Measurements from ENCODE around the gene ULK4. TPM values are rescaled to one million over a fixed set of nuclear protein-coding genes. Genes with fewer than 3 reads are reported as not detected.
"Not testable (repeated sequence)": the region's sequence is repeated elsewhere in the genome, so short reads cannot be mapped to it uniquely, and the experiment has no call there.

ULK4 gene
- total RNA-seq, 1 donor, result 42.5 TPM

- H3K27me3 ChIP-seq (ENCODE audit: insufficient read depth, low read length), result no peaks in the 10 kb centered on the region
- H3K4me1 ChIP-seq (ENCODE audit: insufficient read depth, low read length), result no peaks in the 10 kb centered on the region
- H3K9me3 ChIP-seq (ENCODE audit: low read depth, low read length), result no peaks in the 10 kb centered on the region
- H3K4me3 ChIP-seq (ENCODE audit: low read length), result no peak overlapping the region
Observed at GRCh38 chr3:41649129-41649739, 312.7 kb downstream of the ULK4 start.

DNA sequence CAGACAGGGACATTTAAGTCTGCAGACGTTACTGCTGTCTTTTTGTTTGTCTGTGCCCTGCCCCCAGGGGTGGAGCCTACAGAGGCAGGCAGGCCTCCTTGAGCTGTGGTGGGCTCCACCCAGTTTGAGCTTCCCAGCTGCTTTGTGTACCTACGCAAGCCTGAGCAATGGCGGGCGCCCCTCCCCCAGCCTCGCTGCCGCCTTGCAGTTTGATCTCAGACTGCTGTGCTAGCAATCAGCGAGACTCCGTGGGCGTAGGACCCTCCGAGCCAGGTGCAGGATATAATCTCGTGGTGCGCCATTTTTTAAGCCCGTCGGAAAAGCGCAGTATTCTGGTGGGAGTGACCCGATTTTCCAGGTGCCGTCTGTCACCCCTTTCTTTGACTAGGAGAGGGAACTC, 314.2 kb downstream of the ULK4 start:
- H3K9me3 ChIP-seq (ENCODE audit: low read depth, low read length); H3K4me3 ChIP-seq (ENCODE audit: low read length); H3K4me1 ChIP-seq (ENCODE audit: insufficient read depth, low read length); H3K27me3 ChIP-seq (ENCODE audit: insufficient read depth, low read length): not testable (repeated sequence)

- Histone ChIP-seq H3K27me3 (ENCODE audit: insufficient read depth, low read length) (no peaks in the 10 kb centered on the region), H3K9me3 (ENCODE audit: low read depth, low read length) (no peaks in the 10 kb centered on the region), H3K4me3 (ENCODE audit: low read length) (no peak overlapping the region), H3K4me1 (ENCODE audit: insufficient read depth, low read length) (no peaks in the 10 kb centered on the region)
Observed at GRCh38 chr3:41640076-41640475, 321.8 kb downstream of the ULK4 start.

GRCh38 chr3:41638381-41638780, 323.5 kb downstream of the ULK4 start:
- H3K9me3 ChIP-seq (ENCODE audit: low read depth, low read length), result no peaks in the 10 kb centered on the region
- no peaks in the 10 kb centered on the region for H3K27me3 ChIP-seq (ENCODE audit: insufficient read depth, low read length)
- no peaks in the 10 kb centered on the region for H3K4me1 ChIP-seq (ENCODE audit: insufficient read depth, low read length)
- H3K4me3 ChIP-seq (ENCODE audit: low read length), result no peak overlapping the region

DNA sequence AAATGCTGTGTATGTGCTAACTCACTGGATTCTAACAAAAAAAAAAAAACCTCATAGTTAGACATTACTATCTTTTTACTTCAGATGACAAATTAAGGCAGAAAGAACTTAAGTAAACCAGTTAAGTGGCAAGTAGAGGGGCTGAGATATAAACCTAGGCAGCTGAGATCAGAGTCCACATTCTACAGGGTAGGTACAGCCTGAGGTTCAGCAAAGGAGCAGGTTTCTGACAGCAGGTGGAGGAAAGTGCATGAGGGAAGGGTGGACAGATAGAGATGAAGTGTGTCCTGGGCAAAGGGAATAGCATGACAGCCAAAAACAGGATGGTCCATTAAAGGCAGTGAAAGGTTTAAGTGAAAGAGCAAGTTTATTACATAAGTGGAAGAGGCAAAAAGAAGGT, 329.2 kb downstream of the ULK4 start:
- Histone ChIP-seq H3K9me3 (ENCODE audit: low read depth, low read length) (no peaks in the 10 kb centered on the region), H3K27me3 (ENCODE audit: insufficient read depth, low read length) (no peaks in the 10 kb centered on the region), H3K4me3 (ENCODE audit: low read length) (no peak overlapping the region)

DNA sequence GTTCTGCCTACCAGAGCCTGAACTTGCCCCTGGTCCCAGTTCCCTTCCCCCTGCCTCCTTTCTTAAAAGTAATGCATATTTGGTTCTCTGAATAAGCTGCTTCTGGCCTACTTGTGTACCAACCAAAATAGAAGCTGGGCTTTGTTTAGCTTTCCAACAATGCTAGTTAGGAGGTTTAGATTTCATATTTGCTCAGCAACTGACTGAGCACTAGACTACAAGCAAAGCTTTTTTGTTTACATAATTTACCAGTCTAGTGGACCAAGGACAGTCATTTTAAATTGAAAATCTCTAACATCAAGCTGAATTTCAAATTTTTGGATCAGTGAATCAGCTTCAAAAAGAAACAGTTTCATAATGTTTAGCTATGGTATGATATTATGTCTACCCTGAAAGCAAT, 331.2 kb downstream of the ULK4 start:
- Histone ChIP-seq H3K4me3 (ENCODE audit: low read length) (no peak overlapping the region), H3K9me3 (ENCODE audit: low read depth, low read length) (no peaks in the 10 kb centered on the region), H3K4me1 (ENCODE audit: insufficient read depth, low read length) (no peaks in the 10 kb centered on the region), H3K27me3 (ENCODE audit: insufficient read depth, low read length) (no peaks in the 10 kb centered on the region)

More for the DNA sequence above, 329.2 kb downstream of the ULK4 start:
- H3K4me1 ChIP-seq (ENCODE audit: insufficient read depth, low read length), result no peaks in the 10 kb centered on the region

GRCh38 chr3:41629986-41630385, 331.9 kb downstream of the ULK4 start:
- Histone ChIP-seq H3K27me3 (ENCODE audit: insufficient read depth, low read length) (no peaks in the 10 kb centered on the region), H3K4me1 (ENCODE audit: insufficient read depth, low read length) (no peaks in the 10 kb centered on the region), H3K9me3 (ENCODE audit: low read depth, low read length) (no peaks in the 10 kb centered on the region), H3K4me3 (ENCODE audit: low read length) (no peak overlapping the region)

DNA sequence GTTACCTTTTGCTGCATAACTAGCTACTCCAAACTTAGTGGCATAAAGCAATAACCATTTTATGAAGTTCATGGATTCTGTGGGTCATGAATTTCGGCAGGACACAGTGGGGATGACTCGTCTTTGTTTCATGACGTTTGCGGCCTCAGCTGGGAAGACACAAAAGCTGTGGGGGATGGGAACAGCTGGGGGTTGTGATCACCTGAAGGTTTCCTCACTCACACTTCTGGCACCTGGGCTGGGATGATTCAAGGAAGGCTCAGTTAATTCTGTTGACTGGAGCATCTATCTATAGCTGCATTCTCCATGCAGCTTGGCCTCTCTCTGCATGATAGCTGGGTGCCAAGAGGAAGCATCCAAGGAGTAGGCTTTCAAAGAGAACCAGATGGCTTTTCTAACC, 332.8 kb downstream of the ULK4 start:
- no peak overlapping the region for H3K4me3 ChIP-seq (ENCODE audit: low read length)
- no peaks in the 10 kb centered on the region for H3K9me3 ChIP-seq (ENCODE audit: low read depth, low read length)
- H3K27me3 ChIP-seq (ENCODE audit: insufficient read depth, low read length), result no peaks in the 10 kb centered on the region
- H3K4me1 ChIP-seq (ENCODE audit: insufficient read depth, low read length), result no peaks in the 10 kb centered on the region

DNA sequence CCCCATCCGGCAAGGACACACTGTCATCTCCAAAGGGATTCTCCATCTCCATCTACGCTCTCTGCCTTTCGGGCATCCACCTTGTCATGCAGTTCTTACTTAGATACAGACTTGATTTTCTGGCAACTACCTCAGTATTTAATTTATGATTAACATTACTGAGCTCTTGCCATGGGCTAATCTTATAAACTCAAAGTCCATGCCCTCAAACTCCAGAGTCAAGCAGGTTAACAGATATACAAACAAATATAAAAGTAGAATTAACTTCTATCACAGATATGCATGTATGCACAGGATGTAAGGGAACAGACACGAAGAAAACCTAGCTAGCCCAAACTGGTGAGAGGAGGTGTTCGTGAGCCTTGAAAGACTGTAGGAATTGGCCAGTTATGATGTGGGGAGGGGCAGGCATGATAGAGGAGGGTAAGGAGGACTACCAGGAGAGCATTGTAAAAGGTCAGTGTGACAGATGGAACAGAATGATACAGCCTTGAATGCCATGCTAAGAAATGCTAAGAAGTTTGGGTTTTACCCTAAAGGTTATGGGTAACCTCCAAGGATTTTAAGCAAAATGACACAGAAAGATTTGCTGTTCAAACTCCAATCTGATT, 334.3 kb downstream of the ULK4 start:
- Histone ChIP-seq H3K27me3 (ENCODE audit: insufficient read depth, low read length) (no peaks in the 10 kb centered on the region), H3K4me3 (ENCODE audit: low read length) (no peak overlapping the region), H3K4me1 (ENCODE audit: insufficient read depth, low read length) (no peaks in the 10 kb centered on the region), H3K9me3 (ENCODE audit: low read depth, low read length) (no peaks in the 10 kb centered on the region)

- no peaks in the 10 kb centered on the region for H3K9me3 ChIP-seq (ENCODE audit: low read depth, low read length)
- H3K27me3 ChIP-seq (ENCODE audit: insufficient read depth, low read length), result no peaks in the 10 kb centered on the region
- no peak overlapping the region for H3K4me3 ChIP-seq (ENCODE audit: low read length)
- no peaks in the 10 kb centered on the region for H3K4me1 ChIP-seq (ENCODE audit: insufficient read depth, low read length)
Observed at GRCh38 chr3:41612853-41613252, 349.1 kb downstream of the ULK4 start.

GRCh38 chr3:41611008-41611407, 350.9 kb downstream of the ULK4 start:
- Histone ChIP-seq H3K4me1 (ENCODE audit: insufficient read depth, low read length) (no peaks in the 10 kb centered on the region), H3K4me3 (ENCODE audit: low read length) (no peak overlapping the region), H3K9me3 (ENCODE audit: low read depth, low read length) (no peaks in the 10 kb centered on the region)

DNA sequence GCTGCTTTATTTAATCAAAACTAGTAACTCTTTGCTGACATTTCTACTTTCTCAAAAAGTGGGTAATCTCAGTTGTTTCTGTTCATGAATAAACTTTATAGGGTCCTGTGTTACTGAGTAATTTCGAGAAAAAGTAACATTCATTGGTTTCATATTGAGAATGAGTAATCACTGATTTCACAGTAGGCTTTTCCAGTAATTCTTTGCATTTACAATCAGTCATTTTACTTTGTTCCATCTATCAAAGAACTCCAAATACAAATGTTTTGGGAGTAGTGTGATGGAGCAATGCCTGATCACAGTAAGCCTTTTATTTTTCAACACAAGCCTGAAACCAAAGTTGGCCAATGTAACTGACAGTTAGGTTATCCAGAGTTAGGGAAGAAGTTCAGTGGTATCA, 353.6 kb downstream of the ULK4 start:
- Histone ChIP-seq H3K4me3 (ENCODE audit: low read length) (no peak overlapping the region), H3K9me3 (ENCODE audit: low read depth, low read length) (no peaks in the 10 kb centered on the region), H3K27me3 (ENCODE audit: insufficient read depth, low read length) (no peaks in the 10 kb centered on the region), H3K4me1 (ENCODE audit: insufficient read depth, low read length) (no peaks in the 10 kb centered on the region)

More at GRCh38 chr3:41611008-41611407, 350.9 kb downstream of the ULK4 start:
- H3K27me3 ChIP-seq (ENCODE audit: insufficient read depth, low read length), result no peaks in the 10 kb centered on the region

- no peaks in the 10 kb centered on the region for H3K4me1 ChIP-seq (ENCODE audit: insufficient read depth, low read length)
- no peak overlapping the region for H3K4me3 ChIP-seq (ENCODE audit: low read length)
- H3K9me3 ChIP-seq (ENCODE audit: low read depth, low read length), result no peaks in the 10 kb centered on the region
- H3K27me3 ChIP-seq (ENCODE audit: insufficient read depth, low read length), result no peaks in the 10 kb centered on the region
Observed at GRCh38 chr3:41603807-41604206, 358.1 kb downstream of the ULK4 start.

DNA sequence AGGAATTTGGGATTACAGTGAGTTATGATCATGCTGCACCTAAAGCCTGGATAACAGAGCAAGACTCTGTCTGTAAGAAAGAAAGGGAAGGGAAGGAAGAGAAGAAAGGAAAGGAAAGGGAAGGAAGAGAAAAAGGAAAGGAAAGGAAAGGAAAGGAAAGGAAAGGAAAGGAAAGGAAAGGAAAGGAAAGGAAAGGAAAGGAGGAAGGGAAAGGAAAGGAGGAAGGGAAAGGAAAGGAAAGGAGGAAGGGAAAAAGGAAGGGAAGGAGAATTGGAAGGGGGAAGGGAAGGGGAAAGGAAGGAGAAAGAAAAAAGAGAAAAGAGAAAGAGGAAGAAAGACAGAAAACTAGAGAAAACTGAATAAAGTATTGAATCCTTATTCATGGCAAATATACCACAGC, 359.8 kb downstream of the ULK4 start:
- Histone ChIP-seq H3K27me3 (ENCODE audit: insufficient read depth, low read length) (no peaks in the 10 kb centered on the region), H3K9me3 (ENCODE audit: low read depth, low read length) (no peaks in the 10 kb centered on the region), H3K4me1 (ENCODE audit: insufficient read depth, low read length) (no peaks in the 10 kb centered on the region), H3K4me3 (ENCODE audit: low read length) (no peak overlapping the region)

GRCh38 chr3:41601404-41601987, 360.4 kb downstream of the ULK4 start:
- Histone ChIP-seq H3K27me3 (ENCODE audit: insufficient read depth, low read length) (no peaks in the 10 kb centered on the region), H3K4me1 (ENCODE audit: insufficient read depth, low read length) (no peaks in the 10 kb centered on the region), H3K4me3 (ENCODE audit: low read length) (no peak overlapping the region), H3K9me3 (ENCODE audit: low read depth, low read length) (no peaks in the 10 kb centered on the region)

DNA sequence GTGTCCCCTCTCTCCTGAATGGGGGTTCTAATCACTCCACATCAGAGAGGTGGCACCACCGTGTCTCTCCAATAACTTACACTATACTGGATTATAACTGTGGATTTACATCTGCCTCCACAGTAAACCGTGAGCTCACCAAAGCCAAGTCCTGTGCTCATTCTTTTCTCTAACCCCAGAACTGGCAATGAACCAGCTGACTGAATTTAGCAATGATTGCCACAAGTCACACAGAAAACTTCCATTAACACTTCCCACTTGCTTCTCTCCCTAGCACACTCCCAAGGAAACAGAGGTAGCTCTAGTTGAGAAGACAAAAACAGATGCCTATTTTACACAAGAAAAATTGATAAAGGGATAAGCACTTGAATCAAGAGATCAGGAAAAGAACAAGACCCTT, 361.3 kb downstream of the ULK4 start:
- H3K9me3 ChIP-seq (ENCODE audit: low read depth, low read length), result no peaks in the 10 kb centered on the region
- no peaks in the 10 kb centered on the region for H3K4me1 ChIP-seq (ENCODE audit: insufficient read depth, low read length)
- H3K27me3 ChIP-seq (ENCODE audit: insufficient read depth, low read length), result no peaks in the 10 kb centered on the region
- no peak overlapping the region for H3K4me3 ChIP-seq (ENCODE audit: low read length)

Measured in mononuclear cell (primary cell).